Activated CD4-positive, alpha-beta memory T cell treated with anti-CD3 and anti-CD28 coated beads for 36 hours (primary cell): ENCODE data around the gene SLC35E2B. TPM values are rescaled to one million over a fixed set of nuclear protein-coding genes. Genes with fewer than 3 reads are reported as not detected.
"Not testable (repeated sequence)": the region's sequence is repeated elsewhere in the genome, so short reads cannot be mapped to it uniquely, and the experiment has no call there.

Experiments
- CTCF ChIA-PET: fragments of 350-600 bp; sonication (Branson Sonifier 250); formaldehyde crosslinking; loops from one replicate; lab custom pipeline; 2021; ENCODE audit warnings: antibody characterized with exemption, inconsistent platforms; lab: Charles Lee
- POLR2A ChIA-PET: fragments of 350-600 bp; sonication (Branson Sonifier 250); formaldehyde crosslinking; loops from one replicate; lab custom pipeline; 2021; ENCODE audit warnings: antibody characterized with exemption; lab: Charles Lee
- DNase-seq: peaks from one replicate; pipeline ENCODE4 v3.0.0-alpha.2; 2020
- H3K27ac Mint-ChIP-seq: one replicate; pipeline ENCODE4 v1.8.0; 2021; ENCODE audit warnings: mixed read lengths
- H3K27me3 Mint-ChIP-seq: one replicate; pipeline ENCODE4 v1.8.0; 2021; ENCODE audit warnings: mixed read lengths
- H3K36me3 Mint-ChIP-seq: one replicate; pipeline ENCODE4 v1.8.0; 2021; ENCODE audit warnings: mixed read lengths
- H3K4me1 Mint-ChIP-seq: one replicate; pipeline ENCODE4 v1.8.0; 2021; ENCODE audit warnings: low read depth, mixed read lengths
- H3K4me3 Mint-ChIP-seq: one replicate; pipeline ENCODE4 v1.8.0; 2021; ENCODE audit warnings: mild to moderate bottlenecking, mixed read lengths
- H3K9me3 Mint-ChIP-seq: one replicate; pipeline ENCODE4 v1.8.0; 2021; ENCODE audit warnings: mixed read lengths
- intact Hi-C: fragments of 100-400 bp; cut with micrococcal nuclease; formaldehyde crosslinking; loops from one replicate; pipeline ENCODE4 v1.15.1; 2023
- total RNA-seq, 2 experiments: library from RNA; stranded (reverse); gene quantifications; one replicate each; pipeline ENCODE4 v1.2.3, GENCODE V29; 2021

SLC35E2B gene
- total RNA-seq, result 10 to 100 TPM; 29.0 to 30.1 TPM

- H3K27ac Mint-ChIP-seq, result peak within 1 kb of the TSS; percentile 89
- peak; percentile 96 for DNase-seq
- peak within 1 kb of the TSS; percentile 73 for H3K4me3 Mint-ChIP-seq
- H3K27me3 Mint-ChIP-seq, H3K9me3 Mint-ChIP-seq, CTCF ChIA-PET, POLR2A ChIA-PET, H3K4me1 Mint-ChIP-seq, intact Hi-C loops, H3K36me3 Mint-ChIP-seq: not testable (repeated sequence)
These were observed at the start of gene SLC35E2B for GRCh38 chr1:1692714-1693647. TSS of gene SLC35E2B (minus strand) at chr1:1692795. CDS start at chr1:1676699, 16,096 bp downstream.

- H3K4me3 Mint-ChIP-seq, POLR2A ChIA-PET, H3K27ac Mint-ChIP-seq, H3K36me3 Mint-ChIP-seq, H3K4me1 Mint-ChIP-seq, H3K27me3 Mint-ChIP-seq, DNase-seq, intact Hi-C loops, CTCF ChIA-PET, H3K9me3 Mint-ChIP-seq: not testable (repeated sequence)
These were observed 48.4 kb upstream of the SLC35E2B start for GRCh38 chr1:1741013-1741412.

- intact Hi-C loops, H3K27me3 Mint-ChIP-seq, POLR2A ChIA-PET, DNase-seq, H3K9me3 Mint-ChIP-seq, H3K4me3 Mint-ChIP-seq, CTCF ChIA-PET, H3K36me3 Mint-ChIP-seq, H3K4me1 Mint-ChIP-seq, H3K27ac Mint-ChIP-seq: not testable (repeated sequence)
These were observed 46.3 kb upstream of the SLC35E2B start for GRCh38 chr1:1738799-1739337.

GRCh38 chr1:1737675-1738590, 45.3 kb upstream of the SLC35E2B start:
- H3K4me3 Mint-ChIP-seq, DNase-seq, H3K27ac Mint-ChIP-seq, H3K27me3 Mint-ChIP-seq, H3K9me3 Mint-ChIP-seq, H3K4me1 Mint-ChIP-seq, POLR2A ChIA-PET, H3K36me3 Mint-ChIP-seq, intact Hi-C loops: not testable (repeated sequence)
- CTCF ChIA-PET, result interaction anchor here (1.5 kb wide), 1 partner anchor 168 kb away, joined by 5 read pairs; no protein-coding TSS in a partner anchor

GRCh38 chr1:1732381-1732780, 39.8 kb upstream of the SLC35E2B start:
- no peak overlapping the region for H3K4me3 Mint-ChIP-seq
- H3K27me3 Mint-ChIP-seq, result no peaks in the 10 kb centered on the region
- no peak for DNase-seq
- ChIA-PET CTCF (no interaction called here), POLR2A (no interaction called here)
- H3K27ac Mint-ChIP-seq, result no peak overlapping the region
- H3K9me3 Mint-ChIP-seq, result no peaks in the 10 kb centered on the region
- peaks cover 10% of the 10 kb centered on the region for H3K36me3 Mint-ChIP-seq
- intact Hi-C loops, result no loop called here
- H3K4me1 Mint-ChIP-seq, result peaks cover 11% of the 10 kb centered on the region

- Mint-ChIP-seq H3K36me3 (peaks cover 10% of the 10 kb centered on the region), H3K27me3 (no peaks in the 10 kb centered on the region), H3K27ac (no peak overlapping the region), H3K4me3 (no peak overlapping the region), H3K4me1 (peaks cover 15% of the 10 kb centered on the region), H3K9me3 (no peaks in the 10 kb centered on the region)
- intact Hi-C loops, result no loop called here
- ChIA-PET POLR2A (no interaction called here), CTCF (no interaction called here)
- DNase-seq, result no peak
These were observed 38.3 kb upstream of the SLC35E2B start for GRCh38 chr1:1730870-1731269.

- H3K27ac Mint-ChIP-seq, CTCF ChIA-PET: not testable (repeated sequence)
- H3K36me3 Mint-ChIP-seq, result peaks cover 10% of the 10 kb centered on the region
These were observed 37.6 kb upstream of the SLC35E2B start for GRCh38 chr1:1730230-1730629.

GRCh38 chr1:1729116-1729816, 36.7 kb upstream of the SLC35E2B start:
- CTCF ChIA-PET, intact Hi-C loops, POLR2A ChIA-PET, DNase-seq, H3K27me3 Mint-ChIP-seq, H3K9me3 Mint-ChIP-seq, H3K4me3 Mint-ChIP-seq: not testable (repeated sequence)
- peak overlapping the region; percentile 79 for H3K27ac Mint-ChIP-seq
- H3K36me3 Mint-ChIP-seq, result peaks cover 14% of the 10 kb centered on the region
- H3K4me1 Mint-ChIP-seq, result peaks cover 16% of the 10 kb centered on the region

More at GRCh38 chr1:1730230-1730629, 37.6 kb upstream of the SLC35E2B start:
- peaks cover 15% of the 10 kb centered on the region for H3K4me1 Mint-ChIP-seq
- POLR2A ChIA-PET, H3K27me3 Mint-ChIP-seq, H3K9me3 Mint-ChIP-seq, H3K4me3 Mint-ChIP-seq, DNase-seq, intact Hi-C loops: not testable (repeated sequence)

- peaks cover 14% of the 10 kb centered on the region for H3K36me3 Mint-ChIP-seq
- H3K4me3 Mint-ChIP-seq, intact Hi-C loops, H3K27me3 Mint-ChIP-seq, H3K9me3 Mint-ChIP-seq, CTCF ChIA-PET, DNase-seq: not testable (repeated sequence)
- peak overlapping the region; percentile 87 for H3K27ac Mint-ChIP-seq
- peaks cover 16% of the 10 kb centered on the region for H3K4me1 Mint-ChIP-seq
- POLR2A ChIA-PET, result interaction anchor here (0.6 kb wide), 1 partner anchor 549 kb away, joined by 3 read pairs; no protein-coding TSS in a partner anchor
These were observed 35.9 kb upstream of the SLC35E2B start for GRCh38 chr1:1728308-1729005.

GRCh38 chr1:1727131-1727651, 34.6 kb upstream of the SLC35E2B start:
- CTCF ChIA-PET, intact Hi-C loops, H3K9me3 Mint-ChIP-seq, H3K27me3 Mint-ChIP-seq, POLR2A ChIA-PET, H3K4me3 Mint-ChIP-seq, DNase-seq: not testable (repeated sequence)
- H3K4me1 Mint-ChIP-seq, result peaks cover 16% of the 10 kb centered on the region
- peaks cover 10% of the 10 kb centered on the region for H3K36me3 Mint-ChIP-seq
- peak overlapping the region; percentile 11 for H3K27ac Mint-ChIP-seq

GRCh38 chr1:1726088-1726487, 33.5 kb upstream of the SLC35E2B start:
- H3K9me3 Mint-ChIP-seq, H3K27me3 Mint-ChIP-seq, H3K27ac Mint-ChIP-seq: not testable (repeated sequence)

More at GRCh38 chr1:1726088-1726487, 33.5 kb upstream of the SLC35E2B start:
- peaks cover 14% of the 10 kb centered on the region for H3K36me3 Mint-ChIP-seq
- POLR2A ChIA-PET, DNase-seq, intact Hi-C loops, CTCF ChIA-PET: not testable (repeated sequence)
- H3K4me3 Mint-ChIP-seq, result peak overlapping the region; percentile 26
- H3K4me1 Mint-ChIP-seq, result peaks cover 20% of the 10 kb centered on the region
